ENCODE data around the gene GALNT8.
"Not testable (repeated sequence)": the region's sequence is repeated elsewhere in the genome, so short reads cannot be mapped to it uniquely, and the experiment has no call there.

The GALNT8 gene

DNA sequence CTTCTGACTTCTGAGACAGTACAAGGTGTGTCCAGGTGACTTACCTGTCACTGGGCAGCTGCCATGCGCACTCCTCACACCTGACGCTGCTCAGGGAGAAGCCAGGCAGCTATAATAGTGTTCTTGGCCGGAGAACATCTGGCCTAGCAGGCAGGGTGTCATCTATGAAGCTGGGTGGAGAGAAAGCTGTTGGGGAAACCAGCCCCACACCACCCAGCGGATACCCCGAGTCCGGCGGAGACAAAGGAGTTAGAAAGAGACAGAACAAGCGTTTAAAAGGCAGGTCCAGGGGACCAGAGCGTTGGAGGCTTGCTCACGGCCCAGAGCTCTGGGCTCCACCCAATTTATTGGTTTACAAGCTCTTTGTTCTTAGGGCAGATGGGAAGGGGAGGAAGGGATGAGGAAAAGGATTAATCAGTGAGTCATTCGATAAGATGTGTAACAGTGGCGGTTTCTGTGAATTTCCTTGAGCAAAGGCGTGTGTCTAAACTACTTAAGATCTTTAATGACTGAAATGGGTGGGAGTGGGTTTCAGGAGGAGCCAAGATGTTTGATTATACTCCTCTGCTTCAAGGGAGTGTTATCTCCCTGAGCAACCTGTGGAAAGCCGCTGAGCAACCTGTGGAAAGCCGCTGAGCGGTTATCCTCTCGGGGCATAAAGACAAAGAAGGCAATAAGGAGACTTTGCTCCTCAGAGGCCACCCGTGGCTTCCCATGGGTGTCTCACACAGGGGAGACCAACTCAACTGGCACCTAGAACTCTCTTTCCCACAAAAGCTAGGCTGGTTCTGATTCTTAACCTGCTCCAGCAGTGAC lies at the start of gene GALNT8:
GALNT8 (plus strand) TSS at position 580 of the 816 bp plus-strand sequence. CDS start 278 bp downstream, outside the sequence.
- no peak for DNase-seq (ENCODE audit: low spot score)

DNA sequence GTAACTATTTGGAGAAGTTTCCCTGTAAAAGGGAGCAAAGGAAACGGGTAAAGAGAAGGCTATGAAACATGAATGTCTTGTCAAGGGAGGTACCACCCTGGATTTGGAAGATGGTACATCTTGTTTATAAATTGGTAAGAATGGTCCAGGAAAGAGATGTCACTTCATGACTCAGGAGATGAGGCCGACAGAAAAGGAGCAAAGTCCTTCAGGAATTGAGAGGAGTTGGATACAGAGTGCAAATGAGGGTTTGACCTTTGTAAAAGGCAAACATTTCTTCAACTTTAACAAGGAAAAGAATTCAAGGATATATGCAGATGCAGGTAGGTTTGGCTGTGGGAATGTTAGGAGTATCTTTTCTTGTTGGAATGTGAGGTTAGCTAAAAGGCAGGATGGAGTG lies 40.5 kb upstream of the GALNT8 start:
- DNase-seq (ENCODE audit: low spot score) = no peak

- no peak for DNase-seq (ENCODE audit: low spot score)
Measured at GRCh38 chr12:4681732-4682131, 38.5 kb upstream of the GALNT8 start.

DNA sequence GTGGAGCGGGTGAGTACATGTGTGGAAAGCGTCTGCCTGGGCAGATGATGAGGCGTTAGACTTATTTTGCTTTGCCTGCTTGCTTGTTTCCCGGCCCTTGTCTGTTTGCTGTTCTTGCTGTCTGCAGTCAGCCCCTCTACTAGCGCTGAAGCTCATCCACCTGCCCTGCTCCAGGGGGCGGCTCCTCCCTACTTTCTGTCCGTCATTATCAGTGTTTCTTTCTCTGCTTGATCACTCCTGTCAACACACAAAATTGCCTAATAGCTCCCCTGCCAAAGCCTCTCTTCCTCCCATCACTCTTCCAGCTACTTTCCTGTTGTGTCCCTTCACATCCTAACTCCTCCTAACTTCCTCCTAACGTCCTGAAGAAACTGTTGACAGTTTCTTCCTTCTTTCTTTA lies 34.9 kb upstream of the GALNT8 start:
- DNase-seq (ENCODE audit: low spot score) = no peak

DNA sequence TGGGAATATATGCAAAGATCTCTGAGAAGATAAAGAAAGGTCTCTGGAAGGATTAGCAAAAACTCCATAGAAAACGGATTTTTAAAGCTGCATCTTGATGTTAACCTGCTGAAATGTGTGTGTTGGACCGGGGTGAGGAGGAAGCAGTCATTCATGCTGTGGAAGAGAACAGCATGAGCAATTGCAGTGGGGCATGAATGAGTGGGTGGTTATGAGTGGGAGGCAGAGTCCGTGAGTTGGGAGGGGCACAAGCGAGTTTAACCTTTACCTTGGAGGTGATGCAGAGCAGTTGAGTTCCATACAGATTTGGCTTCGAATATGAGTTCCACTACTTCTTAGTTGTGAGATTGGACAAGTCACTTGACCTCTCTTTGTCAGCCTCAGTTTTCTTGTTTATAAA lies 29.4 kb upstream of the GALNT8 start:
- no peak for DNase-seq (ENCODE audit: low spot score)

DNA sequence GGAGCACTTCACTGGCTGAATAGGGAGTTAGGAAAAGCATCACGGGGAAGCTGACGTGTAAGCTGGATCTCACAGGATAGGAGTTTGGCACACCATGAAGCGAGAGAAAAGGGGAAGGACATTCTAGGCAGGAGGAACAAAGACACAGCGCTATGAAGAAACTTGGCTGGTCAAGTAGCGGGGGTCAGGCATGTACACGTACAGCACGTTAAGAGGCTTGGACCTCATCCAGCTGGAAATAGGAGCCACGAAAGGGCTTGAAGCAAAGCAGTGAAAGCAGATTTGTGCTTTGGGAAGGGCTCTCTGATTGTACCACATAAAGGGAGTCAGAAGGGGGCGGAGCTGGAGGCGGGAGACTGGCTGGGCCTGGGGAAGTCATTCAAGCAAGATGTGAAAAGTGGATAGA lies 19.6 kb upstream of the GALNT8 start:
- DNase-seq (ENCODE audit: low spot score) = peak; percentile 83

- DNase-seq (ENCODE audit: low spot score) = peak; percentile 87
Measured at GRCh38 chr12:4701395-4702190, 18.6 kb upstream of the GALNT8 start.

DNA sequence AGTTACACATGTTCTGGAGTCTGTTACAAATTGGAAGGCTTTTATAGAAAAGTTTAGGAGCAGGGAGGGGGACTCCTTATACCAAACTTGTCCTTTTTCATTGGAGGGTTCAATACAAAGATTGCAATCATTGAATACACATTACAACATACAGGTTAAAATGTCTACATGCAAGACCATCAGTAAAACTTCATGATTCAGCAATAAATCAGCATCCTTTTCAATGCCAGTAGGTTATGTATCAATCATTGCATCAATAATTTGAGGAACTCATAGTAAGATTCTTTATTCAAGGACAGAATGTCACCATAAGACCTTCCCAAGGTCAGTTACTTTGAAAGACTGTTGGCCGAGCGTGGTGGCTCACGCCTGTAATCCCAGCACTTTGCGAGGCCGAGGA lies 16.5 kb upstream of the GALNT8 start:
- DNase-seq (ENCODE audit: low spot score) = no peak

DNA sequence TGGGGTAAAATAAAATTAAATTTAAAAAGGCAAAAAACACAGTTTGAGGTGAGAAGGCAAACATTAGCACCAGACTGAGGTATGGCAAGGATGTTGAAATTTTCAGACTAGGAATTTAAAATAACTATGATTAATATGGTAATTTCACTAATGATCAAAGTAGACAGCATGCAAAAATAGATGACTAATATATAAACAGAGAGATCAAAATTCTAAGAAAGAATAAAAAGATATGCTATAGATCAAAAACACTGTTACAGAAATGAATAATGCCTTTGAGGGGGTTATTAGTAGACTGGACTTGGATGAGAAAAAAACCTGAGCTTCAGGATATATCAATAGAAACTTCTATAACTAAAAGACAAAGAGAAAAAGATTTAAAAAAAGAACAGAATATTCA lies 14.4 kb upstream of the GALNT8 start:
- no peak for DNase-seq (ENCODE audit: low spot score)

DNA sequence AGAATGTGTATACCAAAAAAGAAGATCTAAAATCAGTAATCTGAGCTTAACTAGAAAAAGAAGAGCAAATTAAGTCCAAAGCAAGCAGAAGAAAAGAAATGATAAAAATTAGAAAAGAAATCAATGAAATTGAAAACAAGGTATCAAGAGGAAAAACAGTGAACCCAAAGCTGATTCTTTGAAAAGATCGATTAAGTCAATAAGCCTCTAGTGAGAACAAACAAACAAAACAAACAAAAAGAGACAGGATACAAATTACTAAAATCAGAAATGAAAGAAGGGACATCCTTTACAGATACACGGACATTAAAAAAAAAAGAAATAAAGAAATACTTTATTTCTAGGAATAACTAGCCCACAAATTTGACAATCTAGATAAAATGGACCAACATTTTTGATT lies 12.9 kb upstream of the GALNT8 start:
- no peak for DNase-seq (ENCODE audit: low spot score)

DNA sequence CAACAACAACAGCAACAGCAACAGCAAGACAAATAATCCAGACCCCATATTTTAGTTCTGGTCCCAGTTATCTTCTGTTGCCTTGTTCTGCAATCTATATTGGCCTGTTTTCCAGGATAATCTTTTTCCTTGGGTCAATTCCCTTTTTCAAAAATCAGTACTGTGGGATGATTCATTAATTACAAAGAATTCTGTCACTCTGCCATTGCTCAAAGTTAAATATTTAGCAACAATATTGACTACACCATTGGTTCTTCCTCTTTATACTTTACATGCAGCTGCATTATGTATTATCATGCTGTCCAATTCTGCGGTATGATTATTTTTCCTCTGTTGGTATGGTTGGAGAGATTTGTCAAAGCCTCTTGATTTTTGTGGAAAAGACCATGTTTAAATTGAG lies 10.1 kb upstream of the GALNT8 start:
- no peak for DNase-seq (ENCODE audit: low spot score)

GRCh38 chr12:4714879-4715278 lies 5.3 kb upstream of the GALNT8 start:
- no peak for DNase-seq (ENCODE audit: low spot score)

DNA sequence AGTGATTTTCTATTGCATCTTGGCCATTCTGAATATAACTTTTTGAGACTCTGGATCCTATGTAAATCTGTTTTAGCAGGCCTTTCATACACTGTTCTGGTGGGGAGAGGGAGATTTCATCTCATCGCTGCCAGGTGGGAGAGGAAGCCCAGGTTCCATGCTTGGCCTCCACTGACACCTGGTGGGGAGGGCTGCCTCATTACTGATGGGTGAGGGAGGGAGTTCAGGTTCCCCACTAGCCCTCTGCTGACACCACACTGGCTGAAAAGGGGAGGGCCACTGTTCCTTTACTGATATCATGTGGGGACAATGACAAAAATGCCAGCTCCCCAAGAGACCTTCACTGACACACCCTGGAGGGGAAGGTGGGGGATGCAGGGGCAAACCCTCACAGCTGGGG lies 2.4 kb upstream of the GALNT8 start:
- DNase-seq (ENCODE audit: low spot score) = no peak

DNA sequence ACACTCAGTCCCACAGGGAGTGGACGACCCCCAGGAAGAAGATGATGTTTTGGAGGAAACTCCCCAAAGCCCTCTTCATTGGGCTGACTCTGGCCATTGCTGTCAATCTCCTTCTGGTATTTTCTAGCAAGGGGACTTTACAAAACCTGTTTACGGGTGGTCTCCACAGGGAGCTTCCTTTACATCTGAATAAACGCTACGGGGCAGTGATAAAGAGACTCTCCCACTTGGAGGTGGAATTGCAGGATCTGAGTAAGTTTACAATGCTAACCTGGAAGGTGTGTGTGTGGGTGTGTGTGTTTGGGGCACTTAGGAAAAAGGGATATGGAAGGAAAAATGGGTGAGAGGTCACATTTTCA lies 416 bp downstream of the GALNT8 start:
- no peak for DNase-seq (ENCODE audit: low spot score)

GRCh38 chr12:4721587-4721986 lies 1.4 kb downstream of the GALNT8 start:
- DNase-seq (ENCODE audit: low spot score) = not testable (repeated sequence)

DNA sequence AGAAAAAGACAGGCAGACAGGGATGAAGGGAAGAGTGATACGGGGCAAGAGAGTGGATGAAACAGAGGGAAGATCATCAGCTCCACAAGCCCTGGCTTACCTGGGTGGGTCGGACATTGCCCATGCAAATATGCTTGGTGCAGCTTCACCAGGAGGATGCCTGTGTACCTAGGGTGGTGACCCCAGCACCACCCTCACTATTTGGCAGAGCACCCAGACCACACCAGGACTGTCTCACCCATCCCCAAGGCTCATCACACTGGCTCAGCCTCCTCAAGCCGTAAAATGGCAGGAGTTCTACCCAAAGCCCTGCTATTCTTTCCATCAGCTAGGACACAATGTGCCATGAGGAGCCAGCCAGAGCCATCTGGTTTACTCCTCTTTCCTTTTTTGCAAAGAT lies 3.0 kb downstream of the GALNT8 start:
- no peak for DNase-seq (ENCODE audit: low spot score)

- DNase-seq (ENCODE audit: low spot score) = no peak
Measured at GRCh38 chr12:4725057-4725456, 4.9 kb downstream of the GALNT8 start.

DNA sequence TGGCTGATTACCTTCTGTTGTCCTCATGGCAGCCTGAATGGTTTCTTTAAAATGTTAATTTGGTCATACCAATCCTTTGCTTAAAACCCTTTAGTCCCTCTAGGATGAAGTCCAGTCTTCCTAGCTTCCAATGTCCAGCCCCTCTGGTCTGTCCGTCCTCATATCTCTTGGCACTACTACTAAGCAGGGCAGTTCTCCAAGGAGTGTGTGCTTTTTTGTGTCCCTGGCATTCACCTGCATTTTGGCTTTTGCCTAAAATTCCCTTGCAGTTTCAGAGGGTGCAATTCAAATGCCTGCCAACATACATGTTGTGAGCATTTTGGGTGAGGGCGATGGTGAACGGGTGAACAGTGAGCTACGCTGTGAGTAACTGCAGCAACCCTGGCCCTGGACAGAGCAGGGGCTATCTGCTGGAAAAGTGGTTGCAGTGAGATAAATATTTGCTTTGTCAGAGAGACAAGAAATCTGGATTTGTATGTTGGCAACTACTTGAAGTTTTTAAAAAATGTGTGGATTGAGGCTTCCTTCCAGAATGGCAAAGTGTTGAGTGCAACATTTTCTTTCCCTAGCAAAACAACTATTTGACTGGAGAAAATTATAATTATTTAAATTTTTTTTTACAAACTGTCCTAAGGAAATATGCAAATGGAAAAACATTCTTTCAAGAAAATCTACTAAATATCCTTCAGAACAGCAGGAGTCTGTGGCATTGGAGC lies 14.6 kb downstream of the GALNT8 start:
- no peak for DNase-seq (ENCODE audit: low spot score)

- DNase-seq (ENCODE audit: low spot score) = no peak
Measured at GRCh38 chr12:4736091-4736490, 15.9 kb downstream of the GALNT8 start.

DNA sequence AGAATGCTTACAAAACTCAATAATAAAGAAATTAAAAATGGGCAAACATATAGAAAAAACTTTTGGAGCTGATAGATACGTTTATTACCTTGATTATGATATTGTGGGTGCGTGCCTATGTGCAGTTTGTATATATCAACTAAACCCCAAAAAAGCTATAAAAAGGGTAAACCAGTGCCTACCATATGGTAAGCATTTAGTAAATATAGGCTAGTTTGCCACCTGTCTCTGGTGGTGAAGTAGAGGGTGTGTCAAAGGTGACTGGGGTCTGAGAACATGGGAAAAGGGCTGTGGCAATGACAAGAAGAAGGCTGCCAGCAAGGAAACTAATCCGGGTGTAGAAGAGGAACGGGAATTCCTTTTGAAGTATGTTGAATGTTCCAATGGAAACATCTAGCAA lies 18.3 kb downstream of the GALNT8 start:
- DNase-seq (ENCODE audit: low spot score) = no peak

DNA sequence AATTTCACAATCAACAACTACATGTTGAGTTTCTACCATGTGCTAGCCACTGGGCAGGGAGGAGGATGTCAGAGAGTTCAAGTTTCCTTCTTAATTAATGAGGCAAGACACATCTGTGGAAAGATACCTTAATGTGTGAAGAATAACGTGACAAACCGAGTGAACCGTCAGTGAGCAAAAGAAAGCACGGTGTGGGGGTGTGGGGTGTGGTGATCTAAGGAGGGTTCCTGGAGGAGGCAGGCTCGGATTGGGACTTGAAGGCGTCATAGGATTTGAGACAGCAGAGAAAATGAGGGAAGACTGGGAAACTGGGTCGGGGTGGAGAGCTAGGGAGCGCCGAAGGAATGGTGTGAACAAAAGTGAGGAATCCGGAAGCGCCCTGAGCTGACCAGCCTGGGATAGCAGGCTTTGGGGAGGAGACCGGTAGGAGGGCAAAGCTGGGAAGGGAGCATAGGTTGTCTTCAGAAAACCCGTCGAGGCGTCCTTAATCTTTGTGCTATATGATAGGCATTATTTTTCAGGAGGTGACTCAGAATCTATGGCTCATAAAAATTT lies 22.3 kb downstream of the GALNT8 start:
- no peak for DNase-seq (ENCODE audit: low spot score)

DNA sequence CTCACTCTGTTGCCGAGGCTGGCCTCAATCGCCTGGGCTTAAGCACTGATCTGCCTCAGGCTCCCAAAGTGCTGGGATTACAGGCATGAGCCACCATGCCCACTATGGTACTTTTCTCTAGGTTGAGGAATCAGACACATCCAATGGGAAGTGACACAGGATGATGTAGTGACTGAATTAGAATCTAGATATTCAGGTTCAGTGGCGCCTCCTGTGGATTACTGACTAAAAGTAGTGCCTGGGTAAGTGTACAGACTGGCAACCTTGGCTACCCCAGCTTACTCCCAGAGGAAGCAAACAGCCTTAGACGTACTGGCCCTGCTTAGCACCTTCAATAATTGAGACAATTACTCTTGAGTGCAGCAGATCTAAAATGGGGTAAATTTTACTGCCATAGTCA lies 22.8 kb downstream of the GALNT8 start:
- no peak for DNase-seq (ENCODE audit: low spot score)

GRCh38 chr12:4744709-4745108 lies 24.5 kb downstream of the GALNT8 start:
- no peak for DNase-seq (ENCODE audit: low spot score)
